Measurements from ENCODE around the gene DDR1. TPM values are rescaled to one million over a fixed set of nuclear protein-coding genes. Genes with fewer than 3 reads are reported as not detected.
"Not testable (repeated sequence)": the region's sequence is repeated elsewhere in the genome, so short reads cannot be mapped to it uniquely, and the experiment has no call there.

Gene DDR1
- total RNA-seq, 1 donor from 2014 or later, result 13.7 TPM

- intact Hi-C loops (cut with micrococcal nuclease); H3K36me3 Mint-ChIP-seq (ENCODE audit: low read depth); H3K27ac Mint-ChIP-seq; H3K27me3 Mint-ChIP-seq (ENCODE audit: low read depth); H3K4me3 Mint-ChIP-seq (ENCODE audit: low read depth); DNase-seq (ENCODE audit: low spot score); H3K4me1 Mint-ChIP-seq (ENCODE audit: low read depth): not testable (repeated sequence)
- H3K9me3 Mint-ChIP-seq, result peaks cover 14% of the 10 kb centered on the region
These were observed 24.6 kb upstream of the DDR1 start for GRCh38 chr6:30859726-30860125.

GRCh38 chr6:30861257-30862048 is 22.9 kb upstream of the DDR1 start:
- Mint-ChIP-seq H3K27ac (no peak overlapping the region), H3K4me3 (ENCODE audit: low read depth) (no peak overlapping the region)
- no peak for DNase-seq (ENCODE audit: low spot score)

GRCh38 chr6:30862156-30862875 is 22.0 kb upstream of the DDR1 start:
- Mint-ChIP-seq H3K4me3 (ENCODE audit: low read depth) (no peak overlapping the region), H3K4me1 (ENCODE audit: low read depth) (no peaks in the 10 kb centered on the region), H3K9me3 (peaks cover 14% of the 10 kb centered on the region), H3K27me3 (ENCODE audit: low read depth) (no peaks in the 10 kb centered on the region), H3K27ac (no peak overlapping the region), H3K36me3 (ENCODE audit: low read depth) (peaks cover 5% of the 10 kb centered on the region)
- intact Hi-C loops (cut with micrococcal nuclease), result no loop called here
- DNase-seq (ENCODE audit: low spot score), result no peak

More at GRCh38 chr6:30861257-30862048, 22.9 kb upstream of the DDR1 start:
- Mint-ChIP-seq H3K27me3 (ENCODE audit: low read depth) (peaks cover 3% of the 10 kb centered on the region), H3K4me1 (ENCODE audit: low read depth) (no peaks in the 10 kb centered on the region), H3K9me3 (peaks cover 14% of the 10 kb centered on the region), H3K36me3 (ENCODE audit: low read depth) (peaks cover 5% of the 10 kb centered on the region)
- intact Hi-C loops (cut with micrococcal nuclease), result no loop called here

GRCh38 chr6:30864325-30864724 is 20.0 kb upstream of the DDR1 start:
- no peaks in the 10 kb centered on the region for H3K4me1 Mint-ChIP-seq (ENCODE audit: low read depth)
- H3K4me3 Mint-ChIP-seq (ENCODE audit: low read depth), result no peak overlapping the region
- peaks cover 7% of the 10 kb centered on the region for H3K36me3 Mint-ChIP-seq (ENCODE audit: low read depth)
- no peak for DNase-seq (ENCODE audit: low spot score)
- H3K27me3 Mint-ChIP-seq (ENCODE audit: low read depth), result no peaks in the 10 kb centered on the region
- H3K9me3 Mint-ChIP-seq, result peaks cover 19% of the 10 kb centered on the region
- intact Hi-C loops (cut with micrococcal nuclease), result no loop called here
- no peak overlapping the region for H3K27ac Mint-ChIP-seq

GRCh38 chr6:30869241-30869749 is 15.0 kb upstream of the DDR1 start:
- DNase-seq (ENCODE audit: low spot score); intact Hi-C loops (cut with micrococcal nuclease); H3K27me3 Mint-ChIP-seq (ENCODE audit: low read depth); H3K4me3 Mint-ChIP-seq (ENCODE audit: low read depth); H3K27ac Mint-ChIP-seq: not testable (repeated sequence)
- H3K36me3 Mint-ChIP-seq (ENCODE audit: low read depth), result peaks cover 23% of the 10 kb centered on the region
- H3K4me1 Mint-ChIP-seq (ENCODE audit: low read depth), result peaks cover 12% of the 10 kb centered on the region
- H3K9me3 Mint-ChIP-seq, result peaks cover 47% of the 10 kb centered on the region

GRCh38 chr6:30870546-30870945 is 13.8 kb upstream of the DDR1 start:
- H3K27ac Mint-ChIP-seq, result peak overlapping the region; percentile 30
- peaks cover 47% of the 10 kb centered on the region for H3K9me3 Mint-ChIP-seq
- H3K4me1 Mint-ChIP-seq (ENCODE audit: low read depth), result peaks cover 12% of the 10 kb centered on the region
- no peak overlapping the region for H3K4me3 Mint-ChIP-seq (ENCODE audit: low read depth)
- H3K36me3 Mint-ChIP-seq (ENCODE audit: low read depth), result peaks cover 23% of the 10 kb centered on the region
- no peak for DNase-seq (ENCODE audit: low spot score)
- no peaks in the 10 kb centered on the region for H3K27me3 Mint-ChIP-seq (ENCODE audit: low read depth)
- intact Hi-C loops (cut with micrococcal nuclease), result no loop called here

GRCh38 chr6:30871592-30872183 is 12.6 kb upstream of the DDR1 start:
- H3K4me1 Mint-ChIP-seq (ENCODE audit: low read depth), result peaks cover 20% of the 10 kb centered on the region
- no peak for DNase-seq (ENCODE audit: low spot score)
- H3K36me3 Mint-ChIP-seq (ENCODE audit: low read depth), result peaks cover 23% of the 10 kb centered on the region
- H3K27me3 Mint-ChIP-seq (ENCODE audit: low read depth), result no peaks in the 10 kb centered on the region
- H3K4me3 Mint-ChIP-seq (ENCODE audit: low read depth), result no peak overlapping the region
- intact Hi-C loops (cut with micrococcal nuclease), result no loop called here
- H3K9me3 Mint-ChIP-seq, result peaks cover 47% of the 10 kb centered on the region
- H3K27ac Mint-ChIP-seq, result peak overlapping the region; percentile 10

GRCh38 chr6:30873137-30873640 is 11.1 kb upstream of the DDR1 start:
- H3K27ac Mint-ChIP-seq, result no peak overlapping the region

GRCh38 chr6:30873795-30874194 is 10.5 kb upstream of the DDR1 start:
- intact Hi-C loops (cut with micrococcal nuclease); H3K27me3 Mint-ChIP-seq (ENCODE audit: low read depth); H3K27ac Mint-ChIP-seq: not testable (repeated sequence)

More at GRCh38 chr6:30873137-30873640, 11.1 kb upstream of the DDR1 start:
- Mint-ChIP-seq H3K36me3 (ENCODE audit: low read depth) (peaks cover 23% of the 10 kb centered on the region), H3K4me3 (ENCODE audit: low read depth) (no peak overlapping the region), H3K27me3 (ENCODE audit: low read depth) (no peaks in the 10 kb centered on the region), H3K4me1 (ENCODE audit: low read depth) (peaks cover 31% of the 10 kb centered on the region), H3K9me3 (peaks cover 43% of the 10 kb centered on the region)
- intact Hi-C loops (cut with micrococcal nuclease), result no loop called here
- DNase-seq (ENCODE audit: low spot score), result no peak

GRCh38 chr6:30875244-30876038 is 8.9 kb upstream of the DDR1 start:
- intact Hi-C loops (cut with micrococcal nuclease), result loop anchor here (2.0 to 5.0 kb wide), 4 partner anchors 63 to 193 kb away; partner anchors contain the start of gene TUBB
- H3K4me1 Mint-ChIP-seq (ENCODE audit: low read depth), result peaks cover 31% of the 10 kb centered on the region
- H3K9me3 Mint-ChIP-seq, result peaks cover 28% of the 10 kb centered on the region
- no peak overlapping the region for H3K4me3 Mint-ChIP-seq (ENCODE audit: low read depth)
- H3K27me3 Mint-ChIP-seq (ENCODE audit: low read depth), result no peaks in the 10 kb centered on the region
- H3K36me3 Mint-ChIP-seq (ENCODE audit: low read depth), result peaks cover 18% of the 10 kb centered on the region
- no peak overlapping the region for H3K27ac Mint-ChIP-seq
- DNase-seq (ENCODE audit: low spot score), result no peak

More at GRCh38 chr6:30873795-30874194, 10.5 kb upstream of the DDR1 start:
- peaks cover 23% of the 10 kb centered on the region for H3K36me3 Mint-ChIP-seq (ENCODE audit: low read depth)
- H3K9me3 Mint-ChIP-seq, result peaks cover 40% of the 10 kb centered on the region
- peaks cover 31% of the 10 kb centered on the region for H3K4me1 Mint-ChIP-seq (ENCODE audit: low read depth)
- not testable (repeated sequence) for DNase-seq (ENCODE audit: low spot score); H3K4me3 Mint-ChIP-seq (ENCODE audit: low read depth)

- H3K9me3 Mint-ChIP-seq, result peaks cover 22% of the 10 kb centered on the region
- intact Hi-C loops (cut with micrococcal nuclease), result loop anchor here (2.0 to 5.0 kb wide), 4 partner anchors 64 to 194 kb away; partner anchors contain the start of gene TUBB
- no peaks in the 10 kb centered on the region for H3K27me3 Mint-ChIP-seq (ENCODE audit: low read depth)
- H3K4me3 Mint-ChIP-seq (ENCODE audit: low read depth), result no peak overlapping the region
- DNase-seq (ENCODE audit: low spot score), result no peak
- peaks cover 25% of the 10 kb centered on the region for H3K4me1 Mint-ChIP-seq (ENCODE audit: low read depth)
- peak overlapping the region; percentile 34 for H3K27ac Mint-ChIP-seq
- H3K36me3 Mint-ChIP-seq (ENCODE audit: low read depth), result peaks cover 12% of the 10 kb centered on the region
These were observed 8.1 kb upstream of the DDR1 start for GRCh38 chr6:30876039-30876730.
